GM19023 (cell line): ENCODE measurements around the gene PRKCZ.
"Not testable (repeated sequence)": the region's sequence is repeated elsewhere in the genome, so short reads cannot be mapped to it uniquely, and the experiment has no call there.

Source experiments
- ATAC-seq: cut with Tn5 transposase; IDR thresholded peaks from one replicate; pipeline ENCODE4 v1.9.1; 2021; ENCODE audit warnings: mild to moderate bottlenecking, moderate library complexity; ENCODE audit not compliant: unreplicated experiment

PRKCZ gene

DNA sequence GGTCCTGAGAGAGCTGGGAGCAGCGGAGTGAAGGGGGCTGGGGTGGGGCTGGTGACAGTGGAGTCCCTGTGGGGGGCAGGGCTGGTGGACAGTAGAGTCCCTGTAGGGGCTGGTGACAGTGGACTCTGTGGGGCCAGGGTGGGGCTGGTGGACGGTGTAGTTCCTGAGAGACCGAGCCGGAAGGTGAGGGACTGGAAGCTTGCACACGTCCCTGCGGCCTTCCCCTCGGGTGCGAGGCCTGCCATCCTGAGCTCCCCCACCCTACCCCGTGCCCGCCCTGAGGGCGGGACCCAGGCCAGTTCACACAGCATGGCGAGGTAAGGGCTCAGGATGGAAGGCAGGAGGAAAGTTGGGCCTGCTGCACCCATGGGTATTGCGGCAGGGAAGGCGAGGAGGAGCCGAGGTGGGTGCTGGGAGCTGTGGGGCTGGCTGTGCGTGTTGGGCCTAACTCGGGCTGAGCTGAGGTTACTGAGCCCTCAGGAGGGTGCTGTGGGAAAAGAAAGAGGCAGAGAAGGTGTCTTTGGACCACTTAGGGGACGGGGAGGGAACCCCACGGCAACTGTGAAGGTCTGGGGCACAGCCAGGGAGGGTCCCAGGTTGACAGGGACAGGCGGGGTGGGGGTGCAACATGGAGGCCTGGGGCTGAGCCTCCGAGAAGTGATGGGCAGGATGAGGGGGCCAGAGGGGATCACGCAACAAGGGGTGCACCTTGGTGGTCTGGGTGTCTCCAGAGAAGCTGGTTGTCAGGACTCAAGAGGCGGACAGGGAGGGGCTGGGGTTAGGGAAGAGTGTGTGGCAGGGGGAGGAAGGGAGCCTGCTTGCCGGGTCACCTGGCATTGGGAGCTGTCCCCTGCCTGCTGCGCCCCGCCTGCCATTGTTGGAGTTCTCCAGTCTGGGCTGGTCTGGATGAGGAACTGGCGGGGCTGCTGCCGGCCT, 60.8 kb downstream of the PRKCZ start:
- ATAC-seq = no peak

DNA sequence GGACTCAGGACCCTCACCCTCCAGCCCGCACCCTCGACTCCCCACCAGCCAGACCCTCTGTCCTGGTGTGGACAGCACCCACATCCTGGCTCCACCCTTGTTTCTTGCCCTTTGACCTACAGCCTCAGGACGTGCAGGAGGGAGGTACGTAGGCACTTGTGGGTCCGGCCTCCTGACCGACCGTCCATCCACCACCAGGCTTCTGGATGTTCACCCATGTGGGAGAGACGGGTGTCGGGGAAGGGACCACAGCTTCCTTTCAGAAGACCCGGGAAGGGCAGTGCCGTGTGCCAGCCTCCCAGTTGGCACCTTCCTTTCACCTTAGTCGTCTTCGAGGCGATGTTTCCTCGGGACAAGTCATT, 61.4 kb downstream of the PRKCZ start:
- no peak for ATAC-seq

DNA sequence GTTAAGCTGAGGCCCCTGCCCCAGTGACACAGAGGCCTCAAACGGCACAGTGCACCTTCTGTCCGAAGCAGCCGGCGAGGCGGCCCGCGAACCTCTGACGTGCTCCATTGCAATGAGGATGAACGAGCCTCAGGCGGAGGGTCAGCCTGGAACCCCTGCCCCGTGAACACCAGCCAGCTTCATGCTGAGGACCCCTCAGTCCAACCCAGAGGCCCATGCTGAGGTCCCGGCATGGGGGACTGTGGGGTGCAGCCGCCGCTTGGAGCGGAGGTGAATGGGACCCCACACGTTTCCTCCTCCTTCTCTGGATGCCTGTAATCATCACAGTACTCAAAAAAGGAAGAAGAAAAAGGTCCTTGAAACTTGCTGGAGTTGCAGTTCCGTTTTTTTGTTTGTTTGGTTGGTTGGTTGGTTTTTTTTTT, 62.1 kb downstream of the PRKCZ start:
- no peak for ATAC-seq

DNA sequence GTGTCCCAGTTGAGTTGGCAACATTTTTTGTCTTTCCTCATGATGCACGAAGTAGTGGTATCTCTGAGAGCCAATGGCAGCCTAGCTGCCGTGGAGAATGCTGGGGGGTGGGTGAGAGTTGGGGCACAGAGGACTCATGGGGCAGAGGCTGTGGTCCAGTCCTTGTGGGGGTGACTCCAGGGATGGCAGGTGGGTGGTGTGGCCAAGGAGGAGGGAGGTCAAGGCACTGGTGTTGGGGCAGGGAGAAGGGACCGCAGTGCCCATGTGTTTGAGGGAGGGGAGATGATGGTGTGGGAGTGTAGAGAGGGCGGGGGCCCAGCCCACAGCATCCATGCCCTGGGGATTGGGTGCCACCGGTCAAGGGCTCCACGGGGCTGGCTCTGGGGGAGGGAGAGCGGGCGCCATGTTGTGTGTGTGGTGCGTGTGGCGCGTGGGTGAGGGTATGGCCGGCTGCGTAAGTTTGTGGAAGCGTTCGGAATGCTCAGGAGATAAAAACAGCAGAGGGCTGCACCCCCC, 63.5 kb downstream of the PRKCZ start:
- no peak for ATAC-seq

DNA sequence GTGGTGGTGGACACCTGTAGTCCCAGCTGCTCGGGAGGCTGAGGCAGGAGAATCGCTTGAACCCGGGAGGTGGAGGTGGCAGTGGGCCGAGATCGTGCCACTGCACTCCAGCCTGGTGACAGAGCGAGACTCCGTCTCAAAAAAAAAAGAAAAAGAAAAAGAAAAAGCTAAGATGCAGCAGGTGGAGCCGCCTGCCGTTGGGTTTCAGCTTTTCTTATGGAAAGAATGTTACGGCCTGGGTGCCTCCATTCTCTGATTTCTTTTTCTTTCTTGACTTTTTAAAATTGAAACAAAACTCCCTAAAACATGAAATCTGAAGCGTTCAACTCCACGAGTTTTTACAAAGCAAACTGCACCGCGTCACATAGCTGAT, 64.4 kb downstream of the PRKCZ start:
- ATAC-seq = not testable (repeated sequence)

DNA sequence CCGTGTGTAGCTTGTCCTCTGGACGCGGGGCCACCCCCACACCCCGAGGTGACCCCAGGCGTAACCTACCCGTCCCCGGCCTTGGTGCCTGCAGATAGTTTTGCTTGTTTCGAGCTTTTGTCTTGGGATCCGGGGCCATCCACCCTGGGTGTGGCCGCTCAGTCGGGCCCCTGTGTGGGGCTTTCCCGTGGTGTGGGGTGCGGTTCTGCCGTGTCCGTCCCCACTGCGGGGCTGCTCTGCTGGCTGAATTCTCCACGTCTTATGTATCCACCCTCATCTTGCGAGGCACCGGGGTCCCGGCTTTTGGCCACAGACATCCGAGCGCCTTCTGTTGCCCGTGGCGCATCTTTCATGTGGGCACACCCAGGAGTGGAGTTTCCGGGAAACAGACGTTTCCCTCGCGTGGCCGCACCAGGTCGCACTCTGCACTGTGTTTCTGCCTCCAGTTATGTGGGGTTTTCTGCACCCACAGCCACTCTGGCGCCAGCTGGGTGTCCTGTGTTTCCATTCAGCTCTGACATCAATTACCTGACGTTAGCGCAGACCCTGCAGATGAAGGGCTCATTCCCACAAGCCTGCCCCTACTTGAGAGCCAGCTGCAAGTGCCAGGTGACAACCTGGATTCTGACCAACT, 64.9 kb downstream of the PRKCZ start:
- ATAC-seq = no peak

DNA sequence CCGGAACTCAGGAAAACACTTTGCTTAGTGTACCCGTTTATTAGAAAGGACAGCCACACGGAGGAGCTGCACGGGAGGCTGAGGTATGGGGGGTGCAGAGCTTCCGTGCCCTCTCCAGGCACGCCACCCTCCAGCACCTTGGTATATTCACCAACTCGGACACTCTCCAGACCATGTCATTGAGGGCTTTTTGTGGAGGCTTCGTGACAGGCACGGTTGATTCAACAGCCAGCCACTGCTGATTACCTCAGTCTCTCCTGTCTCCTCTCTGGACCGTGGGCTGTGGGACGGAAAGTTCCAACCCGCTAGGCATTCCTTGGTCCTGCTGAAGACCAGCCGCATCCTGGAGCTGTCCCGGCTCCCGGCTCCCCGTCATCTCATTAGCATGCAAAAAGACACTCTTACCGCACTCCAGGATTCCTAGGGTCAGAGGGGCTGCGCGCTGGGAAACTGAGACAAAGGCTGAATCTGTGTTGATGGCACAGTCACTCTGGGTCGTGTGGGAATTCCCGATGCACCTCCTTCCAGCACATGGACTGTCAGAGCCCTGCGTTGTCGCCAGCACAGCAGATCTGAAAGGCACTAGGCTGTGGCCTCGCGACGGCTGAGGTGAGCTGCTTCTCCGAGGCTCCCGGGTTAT, 65.6 kb downstream of the PRKCZ start:
- no peak for ATAC-seq

DNA sequence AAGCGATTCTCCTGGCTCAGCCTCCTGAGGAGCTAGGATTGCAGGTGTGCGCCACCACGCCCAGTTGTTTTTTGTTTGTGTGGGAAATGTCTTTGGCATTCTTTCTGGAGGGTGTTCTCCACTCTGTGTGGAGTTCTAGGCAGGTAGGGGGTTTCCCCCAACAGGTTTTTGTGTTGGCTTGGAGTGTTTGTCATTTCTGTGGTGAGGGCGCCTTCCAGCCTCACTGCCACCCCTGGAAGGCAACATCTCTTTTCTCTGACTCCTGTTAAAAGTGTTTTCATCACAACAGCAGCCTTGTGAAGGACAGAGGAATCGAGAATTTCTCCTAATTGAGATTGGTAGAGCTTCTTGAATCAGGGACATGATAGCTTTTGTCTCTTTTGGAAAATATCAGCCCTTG, 69.7 kb downstream of the PRKCZ start:
- ATAC-seq = no peak

DNA sequence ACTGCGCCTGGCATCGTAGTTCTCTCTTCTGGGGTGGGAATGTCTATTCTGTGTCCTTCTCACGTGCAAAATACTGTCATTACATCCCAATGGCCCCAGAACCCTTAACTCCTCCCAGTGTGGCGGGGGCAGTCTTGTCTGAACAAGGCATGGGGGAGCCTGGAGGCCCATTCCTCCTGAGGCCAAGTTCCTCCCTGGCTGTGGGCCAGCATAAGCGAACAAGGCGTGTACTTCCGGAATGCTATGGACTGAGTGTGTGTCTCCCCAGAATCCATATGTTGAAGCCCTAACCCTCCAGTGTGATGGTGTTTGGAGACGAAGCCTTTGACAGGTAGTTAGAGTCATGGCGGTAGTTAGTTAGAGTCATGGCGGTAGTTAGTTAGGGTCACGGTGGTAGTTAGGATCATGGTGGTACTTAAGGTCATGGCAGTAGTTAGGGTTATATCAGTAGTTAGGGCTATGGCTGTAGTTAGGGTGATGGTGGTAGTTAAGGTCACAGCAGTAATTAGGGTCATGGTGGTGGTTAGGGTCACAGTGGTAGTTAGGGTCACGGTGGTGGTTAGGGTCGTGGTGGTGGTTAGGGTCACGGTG, 71.0 kb downstream of the PRKCZ start:
- no peak for ATAC-seq

DNA sequence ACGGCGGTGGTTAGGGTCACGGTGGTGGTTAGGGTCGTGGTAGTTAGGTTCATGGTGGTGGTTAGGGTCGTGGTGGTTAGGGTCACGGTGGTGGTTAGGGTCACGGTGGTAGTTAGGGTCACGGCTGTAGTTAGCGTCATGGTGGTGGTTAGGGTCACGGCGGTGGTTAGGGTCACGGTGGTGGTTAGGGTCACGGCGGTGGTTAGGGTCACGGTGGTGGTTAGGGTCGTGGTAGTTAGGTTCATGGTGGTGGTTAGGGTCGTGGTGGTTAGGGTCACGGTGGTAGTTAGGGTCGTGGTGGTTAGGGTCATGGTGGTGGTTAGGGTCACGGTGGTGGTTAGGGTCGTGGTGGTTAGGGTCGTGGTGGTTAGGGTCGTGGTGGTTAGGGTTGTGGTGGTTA, 71.6 kb downstream of the PRKCZ start:
- ATAC-seq = not testable (repeated sequence)

DNA sequence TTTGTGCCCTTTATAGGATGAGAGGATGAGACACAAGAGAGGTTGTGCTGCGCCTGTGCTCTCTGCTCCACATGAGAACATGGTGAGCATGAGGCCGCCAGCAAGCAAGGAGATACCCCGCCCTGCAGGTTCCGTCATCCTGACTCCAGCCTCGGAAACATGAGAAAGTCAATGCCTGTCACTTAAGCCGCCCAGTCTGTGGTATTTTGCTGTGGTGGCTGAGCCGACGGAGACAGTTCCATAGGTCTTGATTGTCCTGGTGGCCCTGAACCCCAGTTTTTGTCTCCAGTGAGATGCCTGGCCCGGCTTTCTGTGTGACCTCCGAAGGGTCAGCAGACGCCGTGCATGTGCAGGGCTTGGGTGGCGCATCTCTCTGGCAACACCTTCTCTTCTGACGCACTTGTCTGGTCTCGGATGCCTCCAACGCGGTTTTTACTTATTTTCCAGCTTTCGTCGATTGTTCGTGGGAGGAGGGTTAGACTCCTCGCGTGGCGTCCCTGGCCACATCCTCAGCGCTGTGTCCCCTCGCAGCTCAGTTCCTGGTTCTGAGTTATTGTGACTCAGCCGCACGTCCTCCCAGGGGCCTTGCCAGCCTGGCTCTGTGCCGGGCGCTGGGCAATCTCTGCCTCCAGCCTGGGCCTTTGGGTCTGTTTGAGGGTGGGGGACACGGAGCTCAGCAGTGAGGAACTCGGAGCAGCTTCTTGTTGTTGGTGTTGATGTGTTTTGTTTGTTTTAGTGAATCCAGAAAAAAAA, 74.4 kb downstream of the PRKCZ start:
- ATAC-seq = no peak

DNA sequence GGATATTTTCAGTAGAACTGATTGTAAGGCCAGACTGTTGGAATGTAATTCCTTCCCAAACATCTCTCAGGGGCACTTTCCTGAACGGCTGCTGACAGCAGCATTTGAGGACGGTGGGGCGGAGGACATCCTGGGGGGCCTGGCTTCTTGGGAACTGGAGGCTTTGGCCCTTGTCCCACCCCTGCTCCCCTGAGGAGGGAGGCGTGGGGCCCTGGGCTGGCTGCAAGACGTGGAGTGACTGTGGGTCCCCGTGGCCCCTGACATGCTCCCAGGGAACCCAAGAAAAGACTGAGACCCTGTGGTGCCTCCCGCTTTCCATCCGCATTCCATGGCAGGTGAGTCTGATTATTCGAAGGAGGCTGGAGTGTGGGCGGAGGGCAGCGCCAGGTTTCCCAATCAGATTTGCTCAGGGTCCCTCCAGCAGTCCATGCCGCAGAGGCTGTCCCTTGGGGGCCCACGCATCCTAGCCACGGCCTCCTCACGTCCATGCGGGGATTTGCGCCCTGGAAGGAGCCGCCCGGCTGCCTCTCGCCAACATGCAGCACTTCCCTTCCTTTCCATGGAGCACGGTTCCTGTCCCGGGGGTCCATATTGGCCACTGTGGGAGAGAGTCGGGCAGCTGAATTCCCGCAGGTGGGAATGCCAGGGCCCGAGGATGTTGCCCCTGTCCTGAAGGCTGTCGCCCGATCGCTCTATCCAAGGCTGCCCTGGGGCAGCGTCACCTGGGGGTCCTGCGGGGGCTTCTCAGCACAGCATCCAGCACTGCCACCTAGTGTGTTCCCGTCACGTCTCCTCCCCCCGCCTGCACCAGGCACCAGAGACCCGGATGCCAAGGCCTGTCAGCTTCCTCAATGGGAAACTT, 75.4 kb downstream of the PRKCZ start:
- ATAC-seq = no peak

DNA sequence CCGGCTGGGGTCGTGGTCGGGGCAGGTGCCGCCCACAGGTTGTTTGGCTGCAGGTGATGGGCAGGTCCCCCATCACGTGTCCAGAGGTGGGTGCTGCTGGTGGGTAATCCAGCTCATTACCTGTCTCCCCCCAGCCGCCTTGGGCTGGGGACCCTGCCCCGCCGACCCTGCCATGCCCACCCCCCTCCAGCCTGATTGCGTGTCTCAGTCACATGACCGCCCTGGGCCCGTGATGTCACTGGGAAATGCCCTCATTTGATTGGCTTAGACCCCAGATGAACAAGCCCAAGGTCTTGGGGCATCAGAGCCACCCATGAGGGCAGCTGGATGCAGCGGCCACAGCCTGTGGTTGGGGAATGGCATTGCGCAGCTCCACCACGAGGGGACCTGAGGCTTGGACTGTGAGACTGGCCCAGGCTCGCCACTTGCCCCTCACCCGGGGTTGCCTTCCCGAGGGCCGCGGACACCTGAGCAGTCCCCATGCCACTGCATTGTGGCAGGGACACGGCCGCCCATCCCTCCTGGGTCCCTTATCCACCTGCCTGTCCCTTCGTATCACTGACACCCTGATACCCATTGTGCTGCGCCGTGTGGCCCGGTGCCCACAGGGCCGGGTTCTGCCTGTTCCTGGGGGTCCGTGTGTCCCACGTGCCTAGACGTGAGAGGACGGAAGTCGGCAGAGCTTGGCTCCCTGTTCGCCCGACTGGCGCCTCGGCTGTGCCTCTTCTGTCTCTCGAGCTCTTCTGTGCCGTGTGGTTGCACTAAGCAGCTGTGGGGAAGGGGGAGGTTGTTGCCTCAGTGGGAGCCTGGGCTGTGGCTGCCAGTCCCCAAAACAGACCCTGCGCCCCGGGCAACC, 76.3 kb downstream of the PRKCZ start:
- no peak for ATAC-seq

DNA sequence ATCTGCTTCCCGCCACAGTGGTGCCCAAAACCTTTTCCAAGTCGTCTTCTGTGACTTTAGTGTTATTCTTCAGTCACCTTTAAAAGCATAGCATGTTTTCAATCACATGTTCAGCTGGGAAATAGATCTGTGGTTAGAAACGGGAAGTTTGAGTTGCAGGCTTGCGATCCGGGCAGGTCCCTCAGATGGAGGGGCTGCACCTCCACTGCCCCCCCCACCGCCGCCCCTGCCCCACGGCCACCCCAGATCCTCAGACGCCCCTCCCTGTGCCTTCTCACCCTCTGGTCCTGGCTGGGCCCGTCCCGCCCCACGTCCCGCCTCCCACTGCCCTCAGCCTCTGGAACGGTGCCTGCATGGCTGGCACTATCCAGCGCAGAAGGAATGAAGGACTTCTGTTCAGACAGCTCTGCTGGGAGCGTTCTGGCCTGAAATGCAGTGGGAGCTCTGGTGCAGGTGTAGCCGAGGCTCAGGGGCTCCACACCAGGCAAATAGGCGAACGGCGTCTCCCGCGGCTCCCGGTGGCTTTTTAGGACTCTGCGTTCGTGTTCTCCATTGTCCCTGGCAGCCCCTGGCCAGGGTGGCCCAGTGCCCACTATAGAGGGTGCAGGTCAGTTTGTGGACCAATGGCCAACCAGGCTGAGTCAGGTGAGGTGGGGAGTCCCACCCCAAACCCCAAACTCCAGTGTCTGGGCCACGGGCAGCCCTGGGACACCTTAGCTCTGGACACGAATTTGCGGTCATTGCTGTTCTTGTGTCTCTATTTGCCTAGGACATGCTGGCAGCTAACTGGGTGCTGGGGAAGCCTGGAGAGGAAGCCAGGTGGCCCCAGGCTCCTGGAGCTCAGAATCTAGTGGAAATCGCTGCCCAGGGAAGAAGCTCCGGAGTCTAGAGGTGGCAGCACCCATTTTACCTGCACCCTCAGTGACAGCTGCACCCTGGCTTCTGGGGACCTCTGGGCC, 77.3 kb downstream of the PRKCZ start:
- ATAC-seq = no peak

DNA sequence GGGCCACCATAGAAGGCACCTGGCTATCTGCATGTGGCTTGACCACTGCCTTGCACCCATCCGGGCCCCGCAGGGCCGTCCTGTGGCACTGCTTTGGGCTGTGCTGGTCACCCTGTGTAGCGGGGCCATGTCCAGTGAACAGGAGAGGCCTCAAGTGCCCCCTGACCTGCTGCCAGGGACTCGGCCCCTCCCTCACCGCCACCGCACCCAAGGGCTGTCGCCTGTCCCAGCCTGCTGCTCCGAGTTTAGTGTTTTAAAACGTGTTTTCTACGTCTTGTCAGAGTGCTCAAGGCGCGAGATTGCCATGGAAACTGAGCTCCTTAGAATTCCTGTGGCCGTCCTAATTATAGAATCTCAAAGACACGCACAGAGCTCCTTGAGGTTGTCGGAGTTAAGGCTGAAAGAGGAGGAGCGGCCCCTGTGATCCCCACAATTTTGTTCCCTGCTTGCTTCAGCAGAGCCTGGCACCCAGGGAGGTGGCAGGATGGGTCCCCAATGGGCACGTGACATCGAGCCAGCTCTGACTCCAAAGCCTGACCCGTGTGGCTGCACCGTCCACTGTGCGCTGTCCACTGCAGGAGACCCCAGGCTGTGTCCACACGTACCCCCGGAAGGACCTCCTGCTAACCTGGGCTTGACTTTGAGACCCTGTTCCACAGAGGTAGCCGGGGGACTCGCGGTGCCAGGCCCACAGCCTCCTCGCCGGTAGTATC, 78.1 kb downstream of the PRKCZ start:
- ATAC-seq = no peak

DNA sequence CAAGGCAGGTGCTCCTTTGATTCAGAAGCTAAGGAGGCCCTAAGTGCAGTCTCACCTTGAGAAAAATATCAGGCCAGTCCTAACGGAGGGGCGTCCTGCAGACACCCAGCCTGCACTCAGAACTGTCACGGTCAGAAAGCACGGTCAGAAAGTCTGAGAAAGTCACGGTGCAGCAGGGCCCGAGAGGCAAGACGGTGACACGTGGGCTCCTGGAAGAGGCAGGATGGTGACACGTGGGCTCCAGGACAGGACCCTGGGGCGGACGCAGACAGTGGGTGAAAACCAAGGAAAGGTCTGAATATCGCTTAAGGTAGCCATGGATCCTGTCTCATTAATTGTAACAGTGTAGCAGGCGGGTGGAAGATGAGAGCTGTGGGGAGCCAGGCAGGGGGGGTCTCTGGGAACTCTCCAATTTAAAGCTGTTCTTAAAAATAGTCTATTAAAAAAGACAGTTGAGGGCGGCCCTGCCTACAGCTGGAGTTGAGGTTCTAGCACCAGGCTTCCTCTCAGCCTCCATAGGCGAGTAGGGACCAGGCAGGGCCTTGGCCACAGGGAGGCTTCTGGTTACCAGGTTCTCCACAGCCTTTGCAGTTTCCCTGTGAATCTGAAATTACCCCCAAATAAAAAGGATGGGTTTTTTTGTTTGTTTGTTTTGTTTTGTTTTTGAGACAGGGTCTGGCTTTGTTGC, 79.2 kb downstream of the PRKCZ start:
- no peak for ATAC-seq
